GM12865 (cell line): Measurements from ENCODE around the gene PSTPIP1.

Experiments
- DNase-seq: peaks from one replicate; pipeline ENCODE4 v3.0.0; 2010; ENCODE audit warnings: low read depth
- H3K4me3 ChIP-seq: 2 replicates; pipeline ENCODE4 v1.5.1; 2011; ENCODE audit warnings: mild to moderate bottlenecking, low read depth, low read length, control low read depth
- TF ChIP-seq, protein P1 (sequence below): IDR thresholded peaks from 2 replicates; pipeline ENCODE4 v1.5.1; 2011; ENCODE audit warnings: low read length, control low read depth, low read depth, inconsistent platforms; ENCODE audit not compliant: insufficient read depth; ENCODE audit errors: missing control alignments

PSTPIP1 gene

DNA sequence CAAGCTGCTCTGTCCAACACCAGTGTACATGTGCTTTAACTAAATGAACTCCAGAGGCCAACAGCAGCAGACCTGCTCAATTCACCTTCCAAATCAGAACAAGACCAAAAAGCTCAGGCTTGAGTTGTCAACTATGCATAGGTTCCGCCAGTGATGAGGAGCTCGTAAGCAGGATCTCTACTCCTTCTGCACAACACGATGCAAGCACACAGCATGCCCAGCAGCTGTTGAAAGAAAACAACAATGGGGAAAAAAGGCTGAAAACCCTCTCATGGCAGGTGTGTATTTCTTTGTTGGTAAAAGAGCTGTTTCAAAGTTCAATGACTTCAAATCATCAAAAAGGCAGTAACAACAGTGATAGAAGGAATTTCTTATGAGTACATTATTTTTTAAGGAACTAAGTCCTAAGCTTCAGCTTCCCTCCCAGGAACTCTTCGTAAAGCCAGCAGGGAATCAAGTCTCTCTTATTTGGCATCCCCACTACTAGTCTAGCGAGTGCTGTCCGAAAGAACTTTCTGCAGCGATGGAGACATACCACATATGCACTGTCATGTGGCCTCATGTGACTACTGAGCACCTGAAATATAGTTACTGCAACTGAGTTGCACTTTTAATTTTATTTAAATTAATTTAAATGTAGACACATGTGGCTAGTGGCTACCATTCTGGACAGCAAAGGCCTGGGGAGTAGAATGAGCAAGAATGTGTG lies 51.9 kb downstream of the PSTPIP1 start:
- DNase-seq: no peak
- TF ChIP-seq, protein P1, sequence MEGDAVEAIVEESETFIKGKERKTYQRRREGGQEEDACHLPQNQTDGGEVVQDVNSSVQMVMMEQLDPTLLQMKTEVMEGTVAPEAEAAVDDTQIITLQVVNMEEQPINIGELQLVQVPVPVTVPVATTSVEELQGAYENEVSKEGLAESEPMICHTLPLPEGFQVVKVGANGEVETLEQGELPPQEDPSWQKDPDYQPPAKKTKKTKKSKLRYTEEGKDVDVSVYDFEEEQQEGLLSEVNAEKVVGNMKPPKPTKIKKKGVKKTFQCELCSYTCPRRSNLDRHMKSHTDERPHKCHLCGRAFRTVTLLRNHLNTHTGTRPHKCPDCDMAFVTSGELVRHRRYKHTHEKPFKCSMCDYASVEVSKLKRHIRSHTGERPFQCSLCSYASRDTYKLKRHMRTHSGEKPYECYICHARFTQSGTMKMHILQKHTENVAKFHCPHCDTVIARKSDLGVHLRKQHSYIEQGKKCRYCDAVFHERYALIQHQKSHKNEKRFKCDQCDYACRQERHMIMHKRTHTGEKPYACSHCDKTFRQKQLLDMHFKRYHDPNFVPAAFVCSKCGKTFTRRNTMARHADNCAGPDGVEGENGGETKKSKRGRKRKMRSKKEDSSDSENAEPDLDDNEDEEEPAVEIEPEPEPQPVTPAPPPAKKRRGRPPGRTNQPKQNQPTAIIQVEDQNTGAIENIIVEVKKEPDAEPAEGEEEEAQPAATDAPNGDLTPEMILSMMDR: no peak
- no peak overlapping the region for H3K4me3 ChIP-seq

DNA sequence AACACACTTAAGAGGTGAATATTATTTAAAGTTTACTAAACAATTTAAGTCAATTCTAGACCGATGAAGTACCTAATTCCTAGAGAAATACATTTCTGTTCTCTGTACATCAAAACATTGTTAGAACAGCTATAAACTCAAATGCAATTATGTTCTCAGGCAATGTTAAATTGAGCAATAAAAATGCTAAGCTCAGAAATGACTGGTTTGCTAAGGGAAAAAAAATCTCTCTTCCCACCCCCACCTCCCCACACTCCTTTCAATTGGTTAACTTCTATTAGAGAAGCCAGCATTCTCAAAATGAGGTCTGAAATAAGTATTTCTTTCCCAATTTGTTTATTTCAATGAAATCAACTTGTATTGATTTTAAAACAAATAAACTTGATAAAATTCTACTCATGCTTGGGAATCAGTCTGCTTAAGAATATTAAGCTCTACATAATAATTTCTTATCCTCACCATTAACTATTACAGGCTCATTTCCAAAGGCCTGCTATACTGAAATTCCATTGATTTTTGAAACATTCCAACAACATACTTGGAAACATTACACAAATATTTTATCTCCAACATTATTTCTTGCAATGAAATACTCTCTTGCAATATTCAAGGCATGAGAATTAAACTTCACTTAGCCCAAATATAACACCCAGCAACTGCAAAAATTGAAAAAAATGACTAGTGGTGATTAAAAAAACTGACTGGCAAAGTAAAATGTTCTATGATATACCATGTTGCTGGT lies 53.4 kb downstream of the PSTPIP1 start:
- no peak overlapping the region for H3K4me3 ChIP-seq
- no peak for DNase-seq

DNA sequence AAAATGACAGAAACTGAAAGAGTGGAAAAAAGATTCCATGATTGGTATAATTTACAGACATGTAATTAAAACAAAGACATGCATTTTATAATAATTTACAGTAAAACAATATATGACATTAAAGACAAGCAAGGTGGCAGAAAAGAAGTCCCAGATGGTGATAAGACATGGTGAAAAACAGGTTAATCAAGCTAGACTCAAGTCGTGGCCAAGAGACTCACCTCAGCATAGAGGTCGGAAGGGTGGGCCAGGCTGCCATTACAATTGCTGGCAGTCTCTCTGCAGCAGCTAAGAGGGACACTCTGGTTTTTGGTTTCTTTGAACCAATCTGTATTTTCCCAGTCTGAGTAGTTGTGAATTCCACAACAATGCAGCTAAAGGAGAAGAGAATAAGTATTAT lies 57.6 kb downstream of the PSTPIP1 start:
- no peak overlapping the region for H3K4me3 ChIP-seq
- TF ChIP-seq, protein P1: no peak
- DNase-seq: no peak

More for the DNA sequence above, 53.4 kb downstream of the PSTPIP1 start:
- TF ChIP-seq, protein P1: no peak

DNA sequence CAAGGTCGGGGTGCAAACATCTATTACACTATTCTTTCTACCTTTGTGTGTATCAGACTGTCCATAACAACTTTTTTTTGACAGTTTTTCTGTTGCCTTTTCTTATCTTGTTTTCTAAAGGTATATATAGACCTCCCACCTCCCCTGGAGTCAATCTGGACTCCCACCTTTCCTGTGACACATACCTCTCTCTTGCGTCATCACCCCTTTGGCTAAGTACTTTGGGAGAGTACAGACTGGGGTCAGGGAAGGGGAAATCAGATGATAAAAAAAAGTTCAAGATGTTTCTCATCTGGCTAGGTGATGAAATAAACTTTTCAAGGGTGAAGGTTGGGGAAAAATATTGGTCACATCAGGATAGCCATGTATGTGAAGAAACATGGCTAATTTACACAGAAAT lies 58.8 kb downstream of the PSTPIP1 start:
- no peak for DNase-seq
- no peak overlapping the region for H3K4me3 ChIP-seq
- TF ChIP-seq, protein P1: no peak

DNA sequence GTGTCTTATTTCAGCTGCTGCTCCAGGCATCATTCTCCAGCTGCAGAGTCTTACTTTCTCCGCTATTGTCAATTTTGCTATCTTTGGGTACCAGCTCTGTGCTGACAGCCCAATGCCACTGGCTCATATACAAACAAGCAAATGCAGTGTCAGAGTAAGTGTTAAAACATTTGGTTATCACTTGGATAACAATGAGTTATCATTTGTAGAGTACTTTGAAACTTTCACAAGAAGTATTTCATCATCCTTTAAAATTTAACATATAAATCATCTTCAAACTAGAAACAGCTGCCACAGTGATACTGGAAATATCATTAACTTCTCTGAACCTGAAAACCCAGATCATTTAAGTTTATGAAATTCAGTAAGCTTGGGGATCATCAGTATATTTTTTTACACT lies 62.1 kb downstream of the PSTPIP1 start:
- TF ChIP-seq, protein P1: no peak
- H3K4me3 ChIP-seq: no peak overlapping the region
- DNase-seq: no peak

DNA sequence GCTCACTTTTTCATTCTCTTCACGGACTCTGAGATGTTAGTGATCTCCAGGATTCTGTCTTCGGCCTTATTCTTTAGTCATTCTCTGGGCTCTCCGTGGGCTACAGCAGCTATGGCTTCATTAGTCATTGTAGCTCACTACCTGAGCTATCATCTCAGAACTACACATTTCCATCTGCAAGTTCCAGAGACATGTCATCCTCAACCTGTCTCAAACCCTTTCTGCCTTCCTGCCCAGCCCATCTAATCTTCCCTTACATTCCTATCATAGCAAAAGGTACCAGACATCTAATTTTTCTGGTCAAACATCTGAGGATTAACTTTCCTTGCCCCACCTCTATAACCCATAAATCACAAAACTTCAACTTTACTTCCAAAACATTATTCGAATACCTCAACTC lies 62.8 kb downstream of the PSTPIP1 start:
- no peak overlapping the region for H3K4me3 ChIP-seq
- TF ChIP-seq, protein P1: no peak
- no peak for DNase-seq
